ENCODE results near the gene SLC6A9. TPM values are rescaled to one million over a fixed set of nuclear protein-coding genes. Genes with fewer than 3 reads are reported as not detected.

SLC6A9 gene
- total and polyA plus RNA-seq, 2 experiments from 2014 or later, result 14.4 to 20.0 TPM

- TF ChIP-seq ZNF462 (CRISPR knock-in tag; IDR thresholded peaks at IDR 0.05), result no peak
- no peak for TF ChIP-seq ZNF114 (CRISPR knock-in tag; IDR thresholded peaks at IDR 0.05)
Observed at GRCh38 chr1:44034976-44035716, 3.9 kb upstream of the SLC6A9 start (continued).

GRCh38 chr1:44034423-44034822 lies 3.2 kb upstream of the SLC6A9 start:
- peaks cover 19% of the 10 kb centered on the region for H3K4me1 ChIP-seq (ENCODE audit: insufficient read depth)
- H3K4me3 Mint-ChIP-seq, result no peak overlapping the region
- no peak overlapping the region for H2AFZ ChIP-seq
- no peaks in the 10 kb centered on the region for H3K9me3 Mint-ChIP-seq
- H3K27ac ChIP-seq (ENCODE audit: low read depth), result no peak overlapping the region
- no peaks in the 10 kb centered on the region for H3K36me3 ChIP-seq (ENCODE audit: insufficient read depth)
- peaks cover 2% of the 10 kb centered on the region for H3K36me3 Mint-ChIP-seq (ENCODE audit: low read depth)
- H3K79me2 ChIP-seq (replicated peaks; ENCODE audit: insufficient read depth), result no peaks in the 10 kb centered on the region; the same call in 1 of the 2 replicates
- no peaks in the 10 kb centered on the region for H4K20me1 ChIP-seq (replicated peaks; ENCODE audit: insufficient read depth)
- H3K4me1 Mint-ChIP-seq, result peaks cover 31% of the 10 kb centered on the region
- H3K27ac Mint-ChIP-seq, result no peak overlapping the region
- H3K27me3 ChIP-seq (ENCODE audit: insufficient read depth), result no peaks in the 10 kb centered on the region
- peaks cover 5% of the 10 kb centered on the region for H3K27me3 Mint-ChIP-seq (ENCODE audit: insufficient read depth, low read depth, poor library complexity)
- no peak for DNase-seq (ENCODE audit: low spot score)
- H3K4me2 ChIP-seq, result no peak overlapping the region
- ATAC-seq, result no peak
- H3K9me2 ChIP-seq (ENCODE audit: insufficient read depth), result no peaks in the 10 kb centered on the region
- no peak overlapping the region for H3K4me3 ChIP-seq
- TF ChIP-seq REST (IDR thresholded peaks at IDR 0.05; ENCODE audit: unreplicated experiment) (no peak), JUNB (IDR thresholded peaks at IDR 0.05; ENCODE audit: unreplicated experiment) (no peak), NANOG (IDR thresholded peaks at IDR 0.05; ENCODE audit: borderline replicate concordance) (no peak), ETS1 (IDR thresholded peaks at IDR 0.05) (no peak), EZH2phosphoT487 (IDR thresholded peaks at IDR 0.05; ENCODE audit: unreplicated experiment) (no peak)
- H3F3A ChIP-seq (replicated peaks; ENCODE audit: low read depth), result peaks cover 18% of the 10 kb centered on the region

Data from GM23338 (cell line).